C4-2B (cell line): ENCODE results near the gene TOM1L2.

Experiments
- ZFX ChIP-seq: fragments of 450-650 bp; IDR thresholded peaks from 2 replicates; pipeline ENCODE4 v1.6.1; 2017
- TF ChIP-seq, protein P1 (sequence below): fragments of 450-650 bp; conservative IDR thresholded peaks from 2 replicates; pipeline ENCODE4 v1.5.1; 2017; ENCODE audit warnings: mild to moderate bottlenecking

DNA sequence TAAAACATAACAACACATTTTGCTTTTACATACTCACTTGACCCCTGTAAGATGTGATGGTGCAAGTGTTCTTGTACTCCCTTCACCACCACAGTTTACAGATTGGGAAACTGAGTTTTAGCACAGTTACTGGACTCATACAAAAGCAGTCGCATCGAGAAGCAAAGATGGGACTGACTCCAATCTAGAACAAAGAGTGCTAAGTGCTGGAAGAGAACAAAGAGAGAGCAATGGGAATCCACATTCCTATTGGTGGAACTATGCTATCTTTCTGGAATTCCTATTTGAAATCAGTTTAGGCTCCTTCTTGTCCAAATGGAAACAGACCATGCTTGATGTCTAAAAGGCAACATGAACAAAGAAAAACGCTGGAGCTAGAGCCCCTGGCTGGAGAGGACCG is 9.1 kb downstream of the TOM1L2 start:
- TF ChIP-seq, protein P1, sequence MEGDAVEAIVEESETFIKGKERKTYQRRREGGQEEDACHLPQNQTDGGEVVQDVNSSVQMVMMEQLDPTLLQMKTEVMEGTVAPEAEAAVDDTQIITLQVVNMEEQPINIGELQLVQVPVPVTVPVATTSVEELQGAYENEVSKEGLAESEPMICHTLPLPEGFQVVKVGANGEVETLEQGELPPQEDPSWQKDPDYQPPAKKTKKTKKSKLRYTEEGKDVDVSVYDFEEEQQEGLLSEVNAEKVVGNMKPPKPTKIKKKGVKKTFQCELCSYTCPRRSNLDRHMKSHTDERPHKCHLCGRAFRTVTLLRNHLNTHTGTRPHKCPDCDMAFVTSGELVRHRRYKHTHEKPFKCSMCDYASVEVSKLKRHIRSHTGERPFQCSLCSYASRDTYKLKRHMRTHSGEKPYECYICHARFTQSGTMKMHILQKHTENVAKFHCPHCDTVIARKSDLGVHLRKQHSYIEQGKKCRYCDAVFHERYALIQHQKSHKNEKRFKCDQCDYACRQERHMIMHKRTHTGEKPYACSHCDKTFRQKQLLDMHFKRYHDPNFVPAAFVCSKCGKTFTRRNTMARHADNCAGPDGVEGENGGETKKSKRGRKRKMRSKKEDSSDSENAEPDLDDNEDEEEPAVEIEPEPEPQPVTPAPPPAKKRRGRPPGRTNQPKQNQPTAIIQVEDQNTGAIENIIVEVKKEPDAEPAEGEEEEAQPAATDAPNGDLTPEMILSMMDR, result no peak
- no peak for TF ChIP-seq ZFX
